Amygdala (tissue), 56 donors: ENCODE data around the gene PROKR1.
"Not testable (repeated sequence)": the region's sequence is repeated elsewhere in the genome, so short reads cannot be mapped to it uniquely, and the experiment has no call there.

Experiments used
- DNase-seq, 56 donors: peaks; one replicate each; lab custom pipeline; 2025; lab: John Stamatoyannopoulos, UW

PROKR1 gene

DNA sequence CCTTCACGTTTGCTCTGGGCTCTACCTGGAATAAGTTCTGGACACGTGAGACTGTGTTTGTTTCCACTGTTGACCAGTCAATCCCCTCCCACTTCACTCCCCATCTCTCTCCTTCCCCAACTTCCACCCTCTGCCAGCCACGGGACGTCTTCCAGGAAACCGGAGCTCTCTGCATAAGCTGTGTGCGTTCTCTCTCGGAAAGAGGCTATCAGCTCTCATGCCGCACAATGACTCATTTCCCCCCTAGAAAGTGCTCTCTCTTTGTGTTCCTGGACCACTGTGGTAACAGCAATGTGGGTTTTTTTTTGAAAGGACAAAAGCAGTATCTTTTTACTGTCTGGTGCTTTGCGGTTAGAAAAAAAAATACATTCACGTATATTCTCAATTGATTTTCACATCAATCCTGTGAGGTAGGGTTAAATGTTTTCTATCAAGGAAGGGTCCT lies 10.2 kb downstream of the PROKR1 start:
- no peak for DNase-seq

DNA sequence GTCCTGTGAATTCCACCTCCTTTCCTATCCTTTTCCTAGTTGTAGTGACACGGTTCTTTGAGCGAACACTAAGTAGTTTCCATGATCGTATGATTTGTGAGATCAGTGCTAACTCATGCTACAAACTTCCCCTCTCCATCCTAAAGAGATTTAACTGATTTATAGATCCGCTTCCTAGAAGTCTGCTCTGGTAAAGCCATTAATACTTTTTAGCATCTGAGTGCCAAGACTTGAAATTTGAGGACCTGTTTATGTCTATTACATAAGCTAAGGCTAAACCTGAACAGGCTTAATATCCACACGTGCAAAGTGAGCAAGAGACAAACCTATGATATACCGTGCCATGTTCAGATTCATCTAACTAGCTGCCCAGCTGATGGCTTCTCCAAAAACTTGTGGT lies 14.9 kb downstream of the PROKR1 start:
- DNase-seq: no peak

DNA sequence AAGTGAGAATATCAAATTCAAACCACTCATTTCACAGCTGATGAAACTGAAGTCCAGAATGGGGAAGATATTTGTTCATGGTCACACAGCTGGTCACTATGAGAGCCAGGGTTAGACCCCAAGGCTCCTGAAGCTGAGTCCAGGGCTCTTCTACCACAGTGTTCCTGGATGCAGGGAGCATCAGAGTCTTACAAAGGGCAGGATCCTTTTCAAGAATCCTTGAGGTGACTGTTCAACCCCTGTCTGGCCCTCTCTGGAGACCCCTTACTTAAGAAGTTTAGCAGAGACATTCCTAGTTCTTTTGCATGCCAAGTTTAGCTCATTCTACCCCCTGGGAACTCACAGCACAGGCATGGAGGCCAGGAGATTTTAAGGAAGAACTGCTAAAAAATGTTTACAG lies 15.7 kb downstream of the PROKR1 start:
- no peak for DNase-seq

DNA sequence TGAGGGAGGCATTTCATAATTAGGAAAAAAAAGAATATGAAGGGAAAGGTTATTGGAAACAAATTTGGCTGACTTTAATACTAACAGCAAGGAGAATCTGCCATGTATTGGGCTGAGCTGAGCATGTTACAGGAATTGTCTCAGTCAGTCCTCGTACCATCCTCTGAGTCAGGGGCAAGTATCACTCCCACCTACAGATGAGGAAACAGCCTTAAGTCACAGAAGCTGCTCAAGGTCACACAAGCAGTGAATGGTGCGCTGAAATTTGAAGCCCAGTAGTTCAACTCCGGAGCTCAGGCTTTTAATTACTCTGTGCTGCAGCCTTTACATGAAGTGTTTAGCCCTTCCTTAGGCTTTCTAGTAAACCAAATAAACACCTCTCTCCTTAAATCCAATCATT lies 17.3 kb downstream of the PROKR1 start:
- no peak for DNase-seq

DNA sequence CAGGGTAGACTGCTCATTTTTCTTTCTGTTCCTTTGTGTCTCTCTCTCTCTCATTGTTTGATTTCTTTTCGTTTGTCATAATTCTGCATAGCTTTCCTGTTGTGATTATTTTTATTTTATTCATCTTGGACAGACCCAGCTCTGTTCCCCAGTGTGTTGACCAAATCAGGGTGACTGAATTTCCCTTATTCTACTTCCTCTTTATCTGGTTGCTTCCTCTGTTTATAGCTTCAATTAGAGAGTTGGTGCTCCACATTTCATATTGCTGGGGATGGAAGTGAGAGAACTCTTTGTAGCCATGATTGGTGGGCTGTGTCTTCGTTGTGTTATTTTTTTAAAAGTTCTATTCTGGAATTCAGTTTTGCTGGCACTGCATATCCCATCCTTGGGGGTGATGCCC lies 19.1 kb downstream of the PROKR1 start:
- DNase-seq: no peak

DNA sequence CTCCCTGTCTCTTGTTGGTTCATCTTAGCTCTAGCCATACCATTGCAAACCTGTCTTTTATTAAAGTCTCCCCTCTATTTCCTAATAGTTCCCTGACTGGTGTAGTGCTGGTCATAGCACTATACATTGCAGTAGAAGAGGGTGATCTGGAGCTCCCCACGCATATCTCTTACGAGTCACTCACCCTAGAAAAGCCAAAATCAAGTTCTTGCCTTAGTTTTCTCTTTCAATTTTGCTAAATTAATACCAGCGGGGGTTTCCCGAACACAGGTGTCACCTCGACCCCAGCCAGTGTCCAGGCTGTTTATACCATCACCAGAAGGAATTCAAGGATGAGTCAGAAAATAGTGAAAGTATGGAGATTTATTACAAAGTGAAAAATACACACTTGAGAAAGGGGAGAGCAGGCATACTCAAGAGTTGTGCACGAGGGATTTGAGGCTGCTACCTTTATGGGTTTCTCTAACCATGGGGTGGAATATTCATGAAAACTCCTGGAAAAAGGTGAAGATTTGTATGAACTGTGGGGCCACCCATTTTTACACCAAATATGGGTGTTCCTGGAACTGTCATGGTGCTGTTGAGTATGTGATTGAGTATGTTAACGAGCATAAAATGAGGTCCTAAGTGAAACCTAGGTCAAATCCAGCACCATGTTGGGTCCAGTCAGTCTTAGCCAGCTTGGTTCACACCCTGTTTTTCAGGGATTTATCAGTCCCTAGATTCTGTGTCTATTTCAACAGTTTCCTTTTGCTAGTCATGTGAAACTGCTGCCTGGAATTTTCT lies 20.2 kb downstream of the PROKR1 start:
- no peak for DNase-seq

DNA sequence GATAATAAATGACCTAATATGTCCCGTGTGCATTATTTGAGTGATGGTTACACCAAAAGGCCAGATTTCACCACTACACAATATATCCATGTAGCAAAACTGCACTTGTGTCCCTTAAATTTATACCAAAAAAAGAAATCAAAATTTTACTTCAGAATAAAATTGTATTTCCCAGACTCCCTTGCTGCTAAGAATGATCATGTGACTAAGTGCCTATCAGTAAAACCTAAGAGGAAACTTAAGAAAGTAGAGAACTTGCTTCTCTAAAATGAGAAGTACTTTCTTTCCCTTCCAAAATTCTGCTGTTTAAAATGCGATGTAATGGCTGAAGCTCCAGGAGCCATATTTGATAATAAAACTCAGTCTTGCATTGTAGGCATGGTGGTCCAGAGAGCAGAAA lies 24.0 kb downstream of the PROKR1 start:
- DNase-seq: no peak

DNA sequence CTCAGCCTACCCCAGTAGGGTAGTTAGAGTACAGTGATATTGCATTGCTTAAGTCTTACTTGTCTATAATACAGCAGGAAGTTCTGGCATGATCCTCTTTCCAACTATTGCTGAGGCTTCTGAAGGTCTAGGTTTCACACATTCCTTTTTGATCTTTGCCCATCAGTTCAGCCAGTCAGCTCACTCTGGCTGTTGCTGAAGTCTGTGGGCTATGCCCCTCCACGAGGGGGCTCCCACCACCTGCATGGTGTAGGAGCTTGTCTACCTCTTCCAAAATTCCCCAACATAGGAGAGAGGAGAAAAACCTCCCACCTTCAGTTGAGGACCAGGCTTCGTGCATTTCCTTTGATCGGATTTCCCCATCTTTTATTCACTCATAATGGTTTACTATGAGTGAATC lies 26.3 kb downstream of the PROKR1 start:
- DNase-seq: no peak

DNA sequence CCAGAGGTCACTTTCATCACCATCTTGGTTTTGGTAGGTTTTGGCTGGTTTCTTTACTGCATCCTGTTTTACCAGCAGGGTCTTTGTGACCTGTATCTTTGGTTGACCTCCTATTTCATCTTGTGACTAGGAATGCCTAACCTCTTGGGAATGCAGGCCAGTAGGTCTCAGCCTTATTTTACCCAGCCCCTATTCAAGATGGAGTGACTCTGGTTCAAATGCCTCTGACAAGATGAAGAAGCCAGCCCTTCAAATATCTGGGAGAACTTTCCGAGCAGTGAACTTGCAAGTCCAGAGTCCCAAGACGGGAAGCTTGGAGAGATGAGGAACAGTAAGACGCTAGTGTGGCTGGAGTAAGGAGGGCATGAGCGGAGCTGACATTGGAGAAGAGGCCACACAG lies 28.6 kb downstream of the PROKR1 start:
- no peak for DNase-seq

DNA sequence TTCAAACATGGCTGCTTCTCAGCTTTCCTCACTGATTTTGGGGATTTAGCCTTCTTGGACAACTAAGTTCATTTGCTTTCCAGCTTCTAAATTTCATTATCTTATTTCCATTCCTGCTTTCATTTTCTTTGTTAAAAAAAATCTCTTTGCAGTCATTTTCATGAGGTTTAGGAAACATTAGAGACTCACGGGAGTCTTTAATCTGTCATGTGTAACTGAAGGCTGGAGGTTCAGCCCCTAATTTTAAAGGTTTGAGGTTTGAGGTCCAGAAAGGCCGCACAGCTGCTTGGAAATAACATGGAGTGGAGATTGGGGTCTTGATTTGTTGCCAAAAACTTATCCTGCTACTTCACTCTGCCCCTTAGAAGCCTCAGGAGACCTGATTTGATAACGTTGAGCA lies 30.3 kb downstream of the PROKR1 start:
- DNase-seq: no peak

DNA sequence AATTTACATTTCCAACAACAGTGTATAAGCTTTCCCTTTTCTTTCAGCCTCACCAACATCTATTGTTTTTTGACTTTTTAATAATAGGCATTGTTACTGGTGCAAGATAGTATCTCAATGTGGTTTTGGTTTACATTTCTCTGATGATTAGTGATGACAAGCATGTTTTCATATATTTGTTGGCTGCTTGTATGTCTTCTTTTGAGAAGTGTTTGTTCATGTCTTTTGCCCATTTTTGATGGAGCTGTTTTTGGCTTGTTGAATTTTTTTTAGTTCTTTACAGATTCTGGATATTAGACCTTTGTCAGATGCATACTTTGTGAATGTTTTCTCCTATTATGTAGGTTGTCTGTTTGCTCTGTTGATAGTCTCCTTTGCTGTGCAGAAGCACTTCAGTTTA lies 32.1 kb downstream of the PROKR1 start:
- no peak for DNase-seq

DNA sequence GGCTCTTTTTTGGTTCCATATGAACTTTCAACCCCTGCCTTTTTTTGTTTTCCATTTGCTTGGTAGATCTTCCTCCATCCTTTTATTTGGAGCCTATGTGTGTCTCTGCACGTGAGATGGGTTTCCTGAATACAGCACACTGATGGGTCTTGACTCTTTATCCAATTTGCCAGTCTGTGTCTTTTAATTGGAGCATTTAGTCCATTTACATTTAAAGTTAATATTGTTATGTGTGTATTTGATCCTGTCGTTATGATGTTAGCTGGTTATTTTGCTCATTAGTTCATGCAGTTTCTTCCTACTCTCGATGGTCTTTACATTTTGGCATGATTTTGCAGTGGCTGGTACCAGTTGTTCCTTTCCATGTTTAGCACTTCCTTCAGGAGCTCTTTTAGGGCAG lies 34.5 kb downstream of the PROKR1 start:
- not testable (repeated sequence) for DNase-seq

DNA sequence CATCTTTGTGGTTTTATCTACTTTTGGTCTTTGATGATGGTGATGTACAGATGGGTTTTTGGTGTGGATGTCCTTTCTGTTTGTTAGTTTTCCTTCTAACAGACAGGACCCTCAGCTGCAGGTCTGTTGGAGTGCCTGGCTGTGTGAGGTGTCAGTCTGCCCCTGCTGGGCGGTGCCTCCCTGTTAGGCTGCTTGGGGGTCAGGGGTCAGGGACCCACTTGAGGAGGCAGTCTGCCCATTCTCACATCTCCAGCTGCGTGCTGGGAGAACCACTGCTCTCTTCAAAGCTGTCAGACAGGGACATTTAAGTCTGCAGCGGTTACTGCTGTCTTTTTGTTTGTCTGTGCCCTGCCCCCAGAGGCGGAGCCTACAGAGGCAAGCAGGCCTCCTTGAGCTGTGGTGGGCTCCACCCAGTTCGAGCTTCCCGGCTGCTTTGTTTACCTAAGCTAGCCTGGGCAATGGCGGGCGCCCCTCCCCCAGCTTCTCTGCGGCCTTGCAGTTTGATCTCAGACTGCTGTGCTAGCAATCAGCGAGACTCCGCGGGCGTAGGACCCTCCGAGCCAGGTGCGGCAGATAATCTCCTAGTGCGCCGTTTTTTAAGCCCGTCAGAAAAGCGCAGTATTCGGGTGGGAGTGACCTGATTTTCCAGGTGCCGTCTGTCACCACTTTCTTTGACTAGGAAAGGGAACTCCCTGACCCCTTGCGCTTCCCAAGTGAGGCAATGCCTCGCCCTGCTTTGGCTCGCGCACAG lies 36.0 kb downstream of the PROKR1 start:
- DNase-seq: not testable (repeated sequence)

DNA sequence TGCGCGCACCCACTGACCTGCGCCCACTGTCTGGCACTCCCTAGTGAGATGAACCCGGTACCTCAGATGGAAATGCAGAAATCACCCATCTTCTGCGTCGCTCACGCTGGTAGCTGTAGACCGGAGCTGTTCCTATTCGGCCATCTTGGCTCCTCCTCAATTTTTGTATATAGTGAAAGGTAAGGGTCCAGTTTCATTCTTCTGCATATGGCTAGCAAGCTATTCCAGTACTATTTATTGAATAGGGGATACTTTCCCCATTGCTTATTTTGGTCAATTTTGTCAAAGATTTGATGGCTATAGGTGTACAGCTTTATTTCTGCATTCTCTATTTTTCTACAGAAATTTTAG lies 36.5 kb downstream of the PROKR1 start:
- DNase-seq: not testable (repeated sequence)

DNA sequence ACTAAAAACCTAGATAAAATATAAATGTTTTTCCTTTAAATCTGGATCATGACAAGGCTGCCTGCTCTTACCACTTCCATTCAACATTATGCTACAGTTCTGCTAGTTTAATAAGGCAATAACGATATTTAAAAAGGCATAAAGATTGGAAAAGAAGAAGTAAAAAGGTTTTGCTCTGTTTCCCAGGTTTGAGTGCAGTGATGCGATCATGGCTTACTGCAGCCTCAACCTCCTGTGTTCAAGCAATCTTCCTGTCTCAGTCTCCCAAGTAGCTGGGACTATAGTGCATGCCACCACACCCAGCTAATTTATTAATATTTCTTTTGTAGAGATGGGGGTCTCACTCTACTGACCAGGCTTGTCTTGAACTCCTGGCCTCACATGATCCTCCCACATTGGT lies 40.8 kb downstream of the PROKR1 start:
- DNase-seq: no peak

DNA sequence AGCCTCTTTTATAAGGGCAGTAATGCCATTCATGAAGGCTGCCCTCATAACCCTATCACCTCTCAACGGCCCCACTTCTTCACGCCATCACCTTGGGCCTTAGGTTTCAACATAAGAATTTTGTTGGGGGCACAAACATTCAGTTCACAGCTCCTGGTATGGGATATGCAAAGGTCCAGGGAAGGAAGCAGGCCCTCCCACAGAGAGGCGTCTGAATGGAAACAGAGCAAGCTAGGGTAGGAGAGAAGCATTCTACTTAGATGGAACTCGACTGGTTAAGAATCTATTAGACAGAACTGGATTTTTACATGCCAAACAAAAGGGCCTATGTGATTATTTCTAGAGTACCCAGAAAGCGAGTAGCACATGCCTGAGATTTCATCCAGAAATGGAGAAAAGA lies 42.8 kb downstream of the PROKR1 start:
- no peak for DNase-seq

DNA sequence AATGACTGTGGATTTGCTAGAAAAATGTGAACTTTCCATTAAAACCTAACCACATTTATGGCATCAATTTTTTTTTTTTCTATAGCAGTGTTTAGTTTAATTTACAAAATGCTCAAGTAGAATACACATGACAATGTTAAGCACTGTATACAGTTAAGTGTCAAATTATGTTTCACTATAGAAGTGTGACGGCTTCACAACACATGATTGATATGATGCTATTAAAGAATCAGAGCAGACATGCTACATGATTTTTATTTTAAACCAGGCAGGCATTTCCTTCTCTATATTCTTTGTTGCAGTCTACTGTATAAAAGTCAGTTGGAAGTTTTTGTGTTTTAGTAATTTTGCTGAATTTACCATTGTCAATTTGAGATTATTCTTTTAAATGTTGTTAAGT lies 43.6 kb downstream of the PROKR1 start:
- no peak for DNase-seq

DNA sequence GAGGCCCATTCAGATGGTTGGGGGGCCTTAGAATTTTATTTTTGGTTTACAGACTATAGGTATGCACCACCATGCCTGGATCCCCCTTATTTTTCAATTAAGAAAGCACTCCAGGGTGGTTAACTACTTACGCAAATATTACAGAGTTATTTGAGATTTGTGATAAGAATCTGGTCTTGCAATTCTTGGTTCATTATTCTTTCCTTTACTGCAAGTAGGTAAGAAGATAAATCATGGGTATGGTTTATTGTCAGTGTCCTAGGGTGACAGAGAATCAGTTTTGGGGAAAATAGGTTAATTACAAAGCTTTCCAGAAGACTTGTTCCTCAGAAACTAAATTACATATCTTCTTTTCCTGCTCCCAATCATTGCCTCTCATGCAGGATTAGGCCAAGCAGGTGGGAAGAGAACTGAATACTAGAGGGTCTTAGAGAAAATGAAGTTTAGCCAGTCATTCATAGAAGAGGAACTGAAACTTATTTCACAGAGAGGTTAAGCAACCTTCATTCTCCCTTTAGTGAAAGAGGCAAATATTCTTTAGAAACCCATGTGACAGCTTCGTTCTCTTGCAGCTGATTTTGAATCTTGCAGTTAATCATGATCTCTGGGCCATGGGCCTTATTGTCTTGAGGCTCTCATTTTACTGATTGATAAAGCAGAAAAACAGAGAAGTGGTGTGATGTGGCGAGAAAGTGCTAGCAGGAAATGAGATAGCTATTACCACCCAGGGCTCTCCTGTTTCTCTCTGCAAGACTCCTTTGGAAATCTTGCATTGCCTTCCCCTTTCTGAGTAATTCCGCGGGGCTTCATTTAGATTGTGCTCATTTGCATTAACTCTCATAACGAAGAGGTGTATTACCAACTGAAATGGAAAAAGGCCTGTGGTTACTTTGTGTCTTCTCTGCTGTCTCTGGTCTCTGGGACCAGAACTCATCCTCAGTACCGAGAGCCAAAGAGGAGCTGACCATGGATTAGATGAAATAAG lies 46.5 kb downstream of the PROKR1 start:
- DNase-seq: no peak

DNA sequence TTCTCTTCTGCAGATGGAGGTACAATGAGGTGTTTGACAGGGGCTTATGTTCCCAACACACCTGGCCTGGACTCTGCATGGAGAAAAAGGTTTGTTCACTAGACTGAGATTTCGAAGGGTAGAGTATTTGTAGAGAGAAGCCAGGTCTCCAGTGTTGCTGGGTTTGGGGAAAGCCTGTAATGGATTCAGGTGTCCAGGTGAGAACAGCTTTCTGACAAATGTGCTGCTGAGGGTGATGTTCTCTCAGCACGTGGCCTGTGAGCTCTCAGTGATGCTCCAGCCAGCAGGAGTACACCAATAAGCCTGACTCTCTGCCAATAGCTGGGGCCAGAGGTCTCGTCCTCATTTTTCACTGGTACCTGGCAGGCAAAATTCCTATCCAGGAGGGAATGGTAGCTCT lies 47.5 kb downstream of the PROKR1 start:
- DNase-seq: no peak

DNA sequence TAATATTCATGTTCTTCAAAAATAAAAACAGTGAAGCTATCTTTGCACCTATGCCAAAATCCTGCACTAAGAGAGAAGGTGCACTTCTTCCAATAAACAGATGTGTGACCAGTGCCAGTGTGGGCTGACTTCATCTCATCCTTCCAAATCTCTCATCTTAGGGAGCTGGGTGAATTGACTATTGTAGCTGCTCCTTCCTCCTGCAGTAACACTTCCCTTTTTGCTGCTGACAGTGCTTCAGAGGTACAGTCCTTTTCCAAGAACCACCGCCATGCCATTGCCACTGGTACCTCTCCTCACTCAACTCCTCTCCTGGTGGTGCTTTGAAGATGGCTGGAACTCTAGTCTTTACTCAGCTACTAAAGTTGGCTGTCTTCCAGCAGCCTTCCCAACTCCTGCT lies 49.1 kb downstream of the PROKR1 start:
- DNase-seq: no peak

DNA sequence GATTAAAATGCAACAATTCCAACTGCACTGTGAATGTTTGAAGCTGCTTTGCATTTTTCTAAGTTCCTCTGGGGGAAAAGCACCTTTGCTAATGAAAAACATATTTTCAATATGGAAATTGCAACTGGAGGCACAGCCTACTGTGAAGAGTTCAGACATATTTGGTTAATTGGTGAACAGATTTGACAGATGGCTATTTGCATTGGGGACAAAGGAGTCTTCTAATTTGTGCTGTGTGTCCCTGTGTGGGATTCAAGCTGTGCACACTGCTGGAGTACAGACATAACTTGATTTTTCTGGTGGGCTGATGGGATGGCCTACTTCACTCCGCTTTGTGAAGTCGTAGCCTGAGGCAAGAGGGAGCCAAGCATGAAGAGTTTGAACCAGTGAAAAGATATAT lies 50.6 kb downstream of the PROKR1 start:
- no peak for DNase-seq
